Activated CD8-positive, alpha-beta T cell treated with anti-CD3 and anti-CD28 coated beads, Interleukin-2, amount 10 ng/mL, durations not matched to agents 7 days and 5 days (primary cell): ENCODE measurements around the gene MLXIP. TPM values are rescaled to one million over a fixed set of nuclear protein-coding genes. Genes with fewer than 3 reads are reported as not detected.
A peak's percentile ranks its signal among the peaks of the same experiment; 100 is the strongest.

ENCODE experiments used
- ATAC-seq: fragments of 150-1000 bp; cut with Tn5 transposase; one replicate; pipeline ENCODE4 v1.10.0; 2021; ENCODE audit warnings: moderate library complexity
- CTCF ChIA-PET: fragments of 350-600 bp; sonication (Branson Sonifier 250); formaldehyde crosslinking; loops from one replicate; lab custom pipeline; 2021; ENCODE audit warnings: antibody characterized with exemption; lab: Charles Lee
- POLR2A ChIA-PET: fragments of 350-600 bp; sonication (Branson Sonifier 250); formaldehyde crosslinking; loops from one replicate; lab custom pipeline; 2021; ENCODE audit warnings: antibody characterized with exemption; lab: Charles Lee
- DNase-seq: peaks from one replicate; pipeline ENCODE4 v3.0.0-alpha.2; 2020
- H3K27ac Mint-ChIP-seq: one replicate; pipeline ENCODE4 v1.8.0; 2021; ENCODE audit warnings: mild to moderate bottlenecking, mixed read lengths
- H3K27me3 Mint-ChIP-seq: one replicate; pipeline ENCODE4 v1.8.0; 2021; ENCODE audit warnings: low read depth, mixed read lengths
- H3K36me3 Mint-ChIP-seq: one replicate; pipeline ENCODE4 v1.8.0; 2021; ENCODE audit warnings: low read depth, mixed read lengths
- H3K4me1 Mint-ChIP-seq: one replicate; pipeline ENCODE4 v1.8.0; 2021; ENCODE audit warnings: low read depth, mixed read lengths
- H3K4me3 Mint-ChIP-seq: one replicate; pipeline ENCODE4 v1.8.0; 2021; ENCODE audit warnings: mild to moderate bottlenecking, mixed read lengths
- H3K9me3 Mint-ChIP-seq: one replicate; pipeline ENCODE4 v1.8.0; 2022; ENCODE audit warnings: mixed read lengths; ENCODE audit not compliant: insufficient read depth
- total RNA-seq, 2 experiments: library from RNA; stranded (reverse); gene quantifications; one replicate each; pipeline ENCODE4 v1.2.3, GENCODE V29; 2021

The MLXIP gene
- total RNA-seq, 2 experiments from 2014 or later, result 38.8 to 42.7 TPM

- ChIA-PET POLR2A (no interaction called here), CTCF (interaction anchor here (1.0 kb wide), 1 partner anchor 10 kb away, joined by 9 read pairs; no protein-coding TSS in a partner anchor)
- Mint-ChIP-seq H3K27ac (peak overlapping the region; percentile 22), H3K9me3 (no peaks in the 10 kb centered on the region), H3K4me3 (no peak overlapping the region), H3K27me3 (no peaks in the 10 kb centered on the region), H3K36me3 (no peaks in the 10 kb centered on the region), H3K4me1 (peaks cover 33% of the 10 kb centered on the region)
- ATAC-seq (peak; percentile 73), DNase-seq (peak; percentile 50)
Measured at GRCh38 chr12:122064025-122064777, 14.4 kb upstream of the MLXIP start.

- Mint-ChIP-seq H3K9me3 (no peaks in the 10 kb centered on the region), H3K27me3 (no peaks in the 10 kb centered on the region), H3K27ac (no peak overlapping the region), H3K4me1 (peaks cover 38% of the 10 kb centered on the region), H3K36me3 (no peaks in the 10 kb centered on the region), H3K4me3 (no peak overlapping the region)
- DNase-seq (no peak), ATAC-seq (no peak)
- CTCF ChIA-PET, result interaction anchor here (0.9 to 5.7 kb wide), 3 partner anchors 10 to 23 kb away, joined by 3 to 33 read pairs (median 11); no protein-coding TSS in a partner anchor
- POLR2A ChIA-PET, result no interaction called here
Measured at GRCh38 chr12:122064780-122065588, 13.6 kb upstream of the MLXIP start.

GRCh38 chr12:122067548-122067947, 11.0 kb upstream of the MLXIP start:
- POLR2A ChIA-PET, result interaction anchor here (1.7 kb wide), 1 partner anchor 13 kb away, joined by 6 read pairs; no protein-coding TSS in a partner anchor
- H3K4me1 Mint-ChIP-seq, result peaks cover 38% of the 10 kb centered on the region
- CTCF ChIA-PET, result interaction anchor here (1.0 to 5.7 kb wide), 4 partner anchors 13 to 56 kb away, joined by 3 to 33 read pairs (median 10); no protein-coding TSS in a partner anchor
- H3K4me3 Mint-ChIP-seq, result peak overlapping the region; percentile 42
- peak overlapping the region; percentile 70 for H3K27ac Mint-ChIP-seq
- ATAC-seq, result no peak
- DNase-seq, result no peak
- no peaks in the 10 kb centered on the region for H3K27me3 Mint-ChIP-seq
- no peaks in the 10 kb centered on the region for H3K9me3 Mint-ChIP-seq
- no peaks in the 10 kb centered on the region for H3K36me3 Mint-ChIP-seq

GRCh38 chr12:122067966-122068365, 10.6 kb upstream of the MLXIP start:
- H3K27me3 Mint-ChIP-seq, result no peaks in the 10 kb centered on the region
- CTCF ChIA-PET, result interaction anchor here (1.0 to 5.7 kb wide), 5 partner anchors 10 to 55 kb away, joined by 3 to 33 read pairs (median 6); partner anchors contain the start of gene MLXIP
- H3K4me1 Mint-ChIP-seq, result peaks cover 36% of the 10 kb centered on the region
- H3K9me3 Mint-ChIP-seq, result no peaks in the 10 kb centered on the region
- no peaks in the 10 kb centered on the region for H3K36me3 Mint-ChIP-seq
- H3K27ac Mint-ChIP-seq, result peak overlapping the region; percentile 70
- POLR2A ChIA-PET, result interaction anchor here (1.7 kb wide), 1 partner anchor 13 kb away, joined by 6 read pairs; no protein-coding TSS in a partner anchor
- ATAC-seq (peak; percentile 82), DNase-seq (peak; percentile 81)
- H3K4me3 Mint-ChIP-seq, result peak overlapping the region; percentile 42

- no peak for DNase-seq
- ChIA-PET CTCF (interaction anchor here (0.9 to 1.7 kb wide), 3 partner anchors 17 to 51 kb away, joined by 3 to 5 read pairs (median 3); no protein-coding TSS in a partner anchor), POLR2A (interaction anchor here (1.4 kb wide), 1 partner anchor 9 kb away, joined by 3 read pairs; no protein-coding TSS in a partner anchor)
- no peaks in the 10 kb centered on the region for H3K9me3 Mint-ChIP-seq
- H3K27ac Mint-ChIP-seq, result no peak overlapping the region
- ATAC-seq, result no peak
- no peaks in the 10 kb centered on the region for H3K36me3 Mint-ChIP-seq
- H3K4me1 Mint-ChIP-seq, result peaks cover 31% of the 10 kb centered on the region
- H3K27me3 Mint-ChIP-seq, result peaks cover 5% of the 10 kb centered on the region
- H3K4me3 Mint-ChIP-seq, result no peak overlapping the region
Measured at GRCh38 chr12:122072031-122072970, 6.3 kb upstream of the MLXIP start.

DNA sequence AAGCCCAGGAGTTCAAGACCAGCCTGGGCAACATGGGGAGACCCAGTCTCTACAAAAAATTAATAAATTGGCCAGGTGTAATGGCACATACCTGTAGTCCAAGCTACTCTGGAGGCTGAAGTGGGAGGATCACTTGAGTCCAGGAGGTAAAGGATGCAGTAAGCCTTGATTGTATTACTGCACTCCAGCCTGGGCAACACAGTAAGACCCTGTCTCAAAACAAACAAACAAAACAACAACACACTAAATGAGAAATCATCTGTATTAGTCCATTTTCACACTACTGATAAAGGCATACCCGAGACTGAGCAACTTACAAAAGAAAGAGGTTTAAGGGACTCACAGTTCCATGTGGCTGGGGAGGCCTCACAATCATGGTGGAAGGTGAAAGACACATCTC, 4.7 kb upstream of the MLXIP start:
- no peak for ATAC-seq
- POLR2A ChIA-PET, result no interaction called here
- Mint-ChIP-seq H3K27me3 (peaks cover 5% of the 10 kb centered on the region), H3K27ac (no peak overlapping the region), H3K4me1 (peaks cover 22% of the 10 kb centered on the region), H3K36me3 (no peaks in the 10 kb centered on the region), H3K4me3 (no peak overlapping the region), H3K9me3 (no peaks in the 10 kb centered on the region)
- DNase-seq, result no peak
- CTCF ChIA-PET, result interaction anchor here (1.6 kb wide), 1 partner anchor 279 kb away, joined by 3 read pairs; no protein-coding TSS in a partner anchor

- ATAC-seq, result no peak
- Mint-ChIP-seq H3K27me3 (peaks cover 5% of the 10 kb centered on the region), H3K9me3 (no peaks in the 10 kb centered on the region), H3K27ac (no peak overlapping the region), H3K36me3 (peaks cover 19% of the 10 kb centered on the region), H3K4me3 (no peak overlapping the region), H3K4me1 (peaks cover 32% of the 10 kb centered on the region)
- CTCF ChIA-PET, result interaction anchor here (1.3 to 2.5 kb wide), 2 partner anchors 21 to 46 kb away, joined by 4 to 8 read pairs; no protein-coding TSS in a partner anchor
- POLR2A ChIA-PET, result no interaction called here
- no peak for DNase-seq
Measured at GRCh38 chr12:122076743-122077495, 1.6 kb upstream of the MLXIP start.

- ChIA-PET CTCF (interaction anchor here (1.5 to 5.3 kb wide), 3 partner anchors 11 to 44 kb away, joined by 6 to 30 read pairs (median 15); no protein-coding TSS in a partner anchor), POLR2A (interaction anchor here (1.5 kb wide), 1 partner anchor 27 kb away, joined by 4 read pairs; no protein-coding TSS in a partner anchor)
- H3K9me3 Mint-ChIP-seq, result no peaks in the 10 kb centered on the region
Measured at GRCh38 chr12:122079033-122079531, 526 bp downstream of the MLXIP start.

DNA sequence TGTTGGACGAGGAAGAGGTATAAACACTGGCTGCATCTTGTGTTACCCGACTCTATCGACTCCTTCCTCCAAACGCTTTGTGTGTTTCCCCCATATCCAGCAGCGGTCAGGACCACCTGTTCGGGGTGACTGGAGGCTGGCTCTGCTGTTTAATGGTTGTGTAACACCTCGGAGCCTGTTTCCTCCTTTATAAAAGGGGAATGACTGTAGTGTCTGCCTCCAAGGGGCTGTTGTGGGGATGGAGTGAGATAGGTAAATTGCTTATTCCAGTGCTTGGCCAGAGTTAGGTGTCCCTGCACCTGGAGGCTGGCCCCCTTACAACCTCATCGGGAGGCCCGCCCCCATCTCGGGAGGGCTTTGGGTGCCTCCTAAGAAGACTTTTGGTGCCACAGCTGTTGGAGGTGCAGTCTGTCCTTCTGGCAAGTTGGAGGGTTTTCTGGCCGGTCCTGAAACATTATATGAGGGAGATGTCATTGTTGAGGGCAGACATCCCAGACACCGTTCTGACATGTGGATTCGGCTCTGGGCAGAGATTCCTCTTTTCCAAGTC, 1.1 kb downstream of the MLXIP start:
- H3K27ac Mint-ChIP-seq, result peak overlapping the region; percentile 79
- H3K36me3 Mint-ChIP-seq, result peaks cover 36% of the 10 kb centered on the region
- CTCF ChIA-PET, result interaction anchor here (1.2 to 5.3 kb wide), 8 partner anchors 10 to 51 kb away, joined by 5 to 45 read pairs (median 14); no protein-coding TSS in a partner anchor
- DNase-seq (no peak), ATAC-seq (no peak)
- H3K4me1 Mint-ChIP-seq, result peaks cover 59% of the 10 kb centered on the region
- POLR2A ChIA-PET, result interaction anchor here (1.5 to 3.1 kb wide), 3 partner anchors 20 to 26 kb away, joined by 4 to 11 read pairs (median 10); no protein-coding TSS in a partner anchor
- H3K9me3 Mint-ChIP-seq, result no peaks in the 10 kb centered on the region
- H3K4me3 Mint-ChIP-seq, result peak overlapping the region; percentile 86
- H3K27me3 Mint-ChIP-seq, result no peaks in the 10 kb centered on the region

More at GRCh38 chr12:122079033-122079531, 526 bp downstream of the MLXIP start:
- no peaks in the 10 kb centered on the region for H3K27me3 Mint-ChIP-seq
- peak; percentile 29 for ATAC-seq
- peak overlapping the region; percentile 86 for H3K4me3 Mint-ChIP-seq
- H3K27ac Mint-ChIP-seq, result peak overlapping the region; percentile 79
- peaks cover 54% of the 10 kb centered on the region for H3K4me1 Mint-ChIP-seq
- peaks cover 31% of the 10 kb centered on the region for H3K36me3 Mint-ChIP-seq
- no peak for DNase-seq
